GM23338 (cell line): ENCODE measurements around the gene PDX1. TPM values are rescaled to one million over a fixed set of nuclear protein-coding genes. Genes with fewer than 3 reads are reported as not detected.

Experiments
- ATAC-seq: fragments of 200-7000 bp; cut with Tn5 transposase; 3 replicates; pipeline ENCODE4 v1.9.1; 2020
- DNase-seq: peaks from one replicate; pipeline ENCODE4 v3.0.0-alpha.2; 2015; ENCODE audit warnings: low spot score
- H2AFZ ChIP-seq: fragments of 200-600 bp; sonication (generic); 2 replicates; pipeline ENCODE4 v1.8.0; 2016; ENCODE audit warnings: antibody characterized with exemption, mild to moderate bottlenecking, moderate library complexity
- H3F3A ChIP-seq: fragments of 200-600 bp; sonication (generic); replicated peaks from 2 replicates; pipeline ENCODE4 v1.8.0; 2017; ENCODE audit warnings: antibody characterized with exemption, mixed run types, low read depth
- H3K27ac ChIP-seq: fragments of 200-600 bp; sonication (generic); 2 replicates; pipeline ENCODE4 v1.6.1; 2016; ENCODE audit warnings: low read depth
- H3K27me3 ChIP-seq: fragments of 200-600 bp; sonication (generic); 2 replicates; pipeline ENCODE4 v1.8.0; 2016; ENCODE audit warnings: mild to moderate bottlenecking, mixed run types, moderate library complexity; ENCODE audit not compliant: insufficient read depth
- H3K36me3 ChIP-seq: fragments of 200-600 bp; sonication (generic); 2 replicates; pipeline ENCODE4 v1.8.0; 2016; ENCODE audit warnings: mild to moderate bottlenecking; ENCODE audit not compliant: insufficient read depth
- H3K4me1 ChIP-seq: fragments of 200-600 bp; sonication (generic); 2 replicates; pipeline ENCODE4 v1.8.0; 2016; ENCODE audit warnings: mild to moderate bottlenecking, moderate library complexity; ENCODE audit not compliant: insufficient read depth
- H3K4me2 ChIP-seq: fragments of 200-600 bp; sonication (generic); 2 replicates; pipeline ENCODE4 v1.7.1; 2017; ENCODE audit warnings: mixed run types
- H3K4me3 ChIP-seq: fragments of 200-600 bp; sonication (generic); 2 replicates; pipeline ENCODE4 v1.6.1; 2016; ENCODE audit warnings: mixed run types
- H3K79me2 ChIP-seq: fragments of 200-600 bp; sonication (generic); replicated peaks from 2 replicates; pipeline ENCODE4 v1.8.0; 2017; ENCODE audit warnings: mild to moderate bottlenecking; ENCODE audit not compliant: insufficient read depth
- H3K9me2 ChIP-seq: fragments of 200-600 bp; sonication (generic); 2 replicates; pipeline ENCODE4 v1.8.0; 2017; ENCODE audit not compliant: insufficient read depth
- H4K20me1 ChIP-seq: fragments of 200-600 bp; sonication (generic); replicated peaks from 2 replicates; pipeline ENCODE4 v1.8.0; 2017; ENCODE audit warnings: mild to moderate bottlenecking; ENCODE audit not compliant: insufficient read depth
- H3K27ac Mint-ChIP-seq: 2 replicates; pipeline ENCODE4 v1.8.0; 2020; ENCODE audit warnings: inconsistent platforms, mild to moderate bottlenecking, moderate library complexity, mixed read lengths
- H3K27me3 Mint-ChIP-seq: 3 replicates; pipeline ENCODE4 v1.8.0; 2022; ENCODE audit warnings: low read depth, mild to moderate bottlenecking, moderate library complexity, mixed read lengths, inconsistent platforms; ENCODE audit not compliant: insufficient read depth, poor library complexity
- H3K36me3 Mint-ChIP-seq: 3 replicates; pipeline ENCODE4 v1.8.0; 2021; ENCODE audit warnings: low read depth, mild to moderate bottlenecking, inconsistent platforms, moderate library complexity, mixed read lengths
- H3K4me1 Mint-ChIP-seq: 3 replicates; pipeline ENCODE4 v1.8.0; 2020; ENCODE audit warnings: mild to moderate bottlenecking, inconsistent platforms, mixed read lengths
- H3K4me3 Mint-ChIP-seq: 3 replicates; pipeline ENCODE4 v1.8.0; 2021; ENCODE audit warnings: moderate library complexity, mild to moderate bottlenecking, inconsistent platforms, mixed read lengths
- H3K9me3 Mint-ChIP-seq: 3 replicates; pipeline ENCODE4 v1.8.0; 2020; ENCODE audit warnings: moderate library complexity, mild to moderate bottlenecking, inconsistent platforms, mixed read lengths
- ETS1 ChIP-seq: IDR thresholded peaks from 2 replicates; pipeline ENCODE4 v1.6.1; 2016; ENCODE audit warnings: antibody characterized with exemption
- EZH2phosphoT487 ChIP-seq: fragments of 200-600 bp; sonication (generic); IDR thresholded peaks from one replicate; pipeline ENCODE4 v1.8.1; 2018; ENCODE audit warnings: antibody characterized with exemption; ENCODE audit not compliant: unreplicated experiment
- NANOG ChIP-seq: IDR thresholded peaks from 2 replicates; pipeline ENCODE4 v1.6.1; 2016; ENCODE audit warnings: antibody characterized with exemption, borderline replicate concordance
- POLR2AphosphoS5 ChIP-seq: IDR thresholded peaks from 2 replicates; pipeline ENCODE4 v1.6.1; 2016; ENCODE audit warnings: antibody characterized with exemption, low read depth
- STAT1 ChIP-seq: IDR thresholded peaks from one replicate; pipeline ENCODE4 v1.6.1; 2016; ENCODE audit warnings: antibody characterized with exemption; ENCODE audit not compliant: unreplicated experiment
- polyA plus RNA-seq: library from polyadenylated mRNA; unstranded; fragments of >200 nt; fragmentation: Nextera tagmentation; extraction: Ambion mirVana; gene quantifications from 2 replicates; pipeline ENCODE4 v1.2.1, GENCODE V29; 2016
- total RNA-seq: library from RNA; depleted of rRNA; stranded (reverse); fragments of >200 nt; shearing (Covaris generic); gene quantifications from 2 replicates; pipeline ENCODE4 v1.2.3, GENCODE V29; 2014
- TF ChIP-seq, protein P1 (sequence below): fragments of 250-450 bp; sonication (Bioruptor Pico); IDR thresholded peaks from 2 replicates; pipeline ENCODE4 v1.5.0; 2020; ENCODE audit warnings: mild to moderate bottlenecking, moderate library complexity

Gene PDX1
- total and polyA plus RNA-seq, 2 experiments from 2014 or later, result not detected

DNA sequence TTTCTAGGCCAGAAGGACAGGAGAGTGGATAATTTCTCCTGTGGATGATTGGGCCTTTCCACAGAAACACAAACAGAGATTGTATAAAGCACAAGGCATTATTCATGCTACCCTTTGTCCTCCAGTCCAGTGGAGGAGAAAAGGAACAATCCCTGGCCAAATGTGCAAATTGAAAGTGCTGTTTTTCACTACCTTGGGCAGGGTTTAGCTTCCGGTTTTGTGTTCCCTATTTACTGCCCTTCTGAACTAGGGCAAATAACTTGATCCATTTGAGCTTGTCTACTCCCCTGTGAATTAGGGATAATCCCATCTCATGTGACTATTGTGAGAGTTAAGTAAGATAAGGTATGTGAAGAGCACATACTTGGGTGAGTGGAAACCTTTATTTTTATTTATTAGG, 13.3 kb downstream of the PDX1 start (continued):
- no peak for TF ChIP-seq NANOG
- TF ChIP-seq ETS1, result no peak

DNA sequence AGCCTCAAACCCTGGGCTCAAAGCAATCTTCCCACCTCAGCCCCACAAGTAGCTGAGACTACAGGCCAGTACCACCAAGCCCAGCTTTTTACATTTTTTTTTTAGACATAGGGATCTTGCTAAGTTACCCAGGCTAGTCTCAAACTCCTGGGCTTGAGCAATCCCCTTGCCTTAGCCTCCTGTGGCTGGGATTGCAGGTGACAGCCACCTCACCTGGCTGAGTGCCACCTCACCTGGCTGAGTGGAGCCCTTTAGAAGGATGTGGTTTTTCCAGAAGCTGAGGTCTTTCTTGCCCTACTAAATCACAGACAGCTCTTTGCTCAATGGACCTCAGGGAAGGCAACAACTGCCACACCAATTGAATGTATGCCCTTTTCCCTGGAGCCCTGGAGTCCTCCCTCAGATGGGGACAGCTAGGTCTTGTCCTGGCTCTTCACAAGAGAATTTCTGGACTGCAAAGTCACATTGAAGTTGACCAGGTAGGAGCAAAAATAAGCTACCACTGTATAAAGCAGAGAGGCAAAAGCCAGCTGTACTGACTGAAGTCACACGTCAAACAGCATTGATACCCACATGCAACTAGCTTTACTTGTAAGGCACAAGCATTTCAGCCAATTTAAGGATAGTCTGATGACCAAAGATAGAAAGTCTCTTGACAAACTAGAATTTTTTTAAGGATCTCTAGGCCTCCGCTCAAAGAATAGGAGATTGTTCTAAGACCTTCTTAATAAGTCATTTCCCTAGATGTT, 14.0 kb downstream of the PDX1 start:
- no peak overlapping the region for H3K27ac Mint-ChIP-seq
- no peaks in the 10 kb centered on the region for H3K79me2 ChIP-seq
- no peak overlapping the region for H3K4me2 ChIP-seq
- peaks cover 43% of the 10 kb centered on the region for H3K27me3 Mint-ChIP-seq
- peaks cover 8% of the 10 kb centered on the region for H3K4me1 ChIP-seq
- peaks cover 25% of the 10 kb centered on the region for H4K20me1 ChIP-seq
- H3K4me3 ChIP-seq, result no peak overlapping the region
- no peaks in the 10 kb centered on the region for H3K36me3 ChIP-seq
- no peaks in the 10 kb centered on the region for H3K36me3 Mint-ChIP-seq
- H3K9me2 ChIP-seq, result no peaks in the 10 kb centered on the region
- no peak overlapping the region for H3K4me3 Mint-ChIP-seq
- DNase-seq, result no peak
- TF ChIP-seq, protein P1, sequence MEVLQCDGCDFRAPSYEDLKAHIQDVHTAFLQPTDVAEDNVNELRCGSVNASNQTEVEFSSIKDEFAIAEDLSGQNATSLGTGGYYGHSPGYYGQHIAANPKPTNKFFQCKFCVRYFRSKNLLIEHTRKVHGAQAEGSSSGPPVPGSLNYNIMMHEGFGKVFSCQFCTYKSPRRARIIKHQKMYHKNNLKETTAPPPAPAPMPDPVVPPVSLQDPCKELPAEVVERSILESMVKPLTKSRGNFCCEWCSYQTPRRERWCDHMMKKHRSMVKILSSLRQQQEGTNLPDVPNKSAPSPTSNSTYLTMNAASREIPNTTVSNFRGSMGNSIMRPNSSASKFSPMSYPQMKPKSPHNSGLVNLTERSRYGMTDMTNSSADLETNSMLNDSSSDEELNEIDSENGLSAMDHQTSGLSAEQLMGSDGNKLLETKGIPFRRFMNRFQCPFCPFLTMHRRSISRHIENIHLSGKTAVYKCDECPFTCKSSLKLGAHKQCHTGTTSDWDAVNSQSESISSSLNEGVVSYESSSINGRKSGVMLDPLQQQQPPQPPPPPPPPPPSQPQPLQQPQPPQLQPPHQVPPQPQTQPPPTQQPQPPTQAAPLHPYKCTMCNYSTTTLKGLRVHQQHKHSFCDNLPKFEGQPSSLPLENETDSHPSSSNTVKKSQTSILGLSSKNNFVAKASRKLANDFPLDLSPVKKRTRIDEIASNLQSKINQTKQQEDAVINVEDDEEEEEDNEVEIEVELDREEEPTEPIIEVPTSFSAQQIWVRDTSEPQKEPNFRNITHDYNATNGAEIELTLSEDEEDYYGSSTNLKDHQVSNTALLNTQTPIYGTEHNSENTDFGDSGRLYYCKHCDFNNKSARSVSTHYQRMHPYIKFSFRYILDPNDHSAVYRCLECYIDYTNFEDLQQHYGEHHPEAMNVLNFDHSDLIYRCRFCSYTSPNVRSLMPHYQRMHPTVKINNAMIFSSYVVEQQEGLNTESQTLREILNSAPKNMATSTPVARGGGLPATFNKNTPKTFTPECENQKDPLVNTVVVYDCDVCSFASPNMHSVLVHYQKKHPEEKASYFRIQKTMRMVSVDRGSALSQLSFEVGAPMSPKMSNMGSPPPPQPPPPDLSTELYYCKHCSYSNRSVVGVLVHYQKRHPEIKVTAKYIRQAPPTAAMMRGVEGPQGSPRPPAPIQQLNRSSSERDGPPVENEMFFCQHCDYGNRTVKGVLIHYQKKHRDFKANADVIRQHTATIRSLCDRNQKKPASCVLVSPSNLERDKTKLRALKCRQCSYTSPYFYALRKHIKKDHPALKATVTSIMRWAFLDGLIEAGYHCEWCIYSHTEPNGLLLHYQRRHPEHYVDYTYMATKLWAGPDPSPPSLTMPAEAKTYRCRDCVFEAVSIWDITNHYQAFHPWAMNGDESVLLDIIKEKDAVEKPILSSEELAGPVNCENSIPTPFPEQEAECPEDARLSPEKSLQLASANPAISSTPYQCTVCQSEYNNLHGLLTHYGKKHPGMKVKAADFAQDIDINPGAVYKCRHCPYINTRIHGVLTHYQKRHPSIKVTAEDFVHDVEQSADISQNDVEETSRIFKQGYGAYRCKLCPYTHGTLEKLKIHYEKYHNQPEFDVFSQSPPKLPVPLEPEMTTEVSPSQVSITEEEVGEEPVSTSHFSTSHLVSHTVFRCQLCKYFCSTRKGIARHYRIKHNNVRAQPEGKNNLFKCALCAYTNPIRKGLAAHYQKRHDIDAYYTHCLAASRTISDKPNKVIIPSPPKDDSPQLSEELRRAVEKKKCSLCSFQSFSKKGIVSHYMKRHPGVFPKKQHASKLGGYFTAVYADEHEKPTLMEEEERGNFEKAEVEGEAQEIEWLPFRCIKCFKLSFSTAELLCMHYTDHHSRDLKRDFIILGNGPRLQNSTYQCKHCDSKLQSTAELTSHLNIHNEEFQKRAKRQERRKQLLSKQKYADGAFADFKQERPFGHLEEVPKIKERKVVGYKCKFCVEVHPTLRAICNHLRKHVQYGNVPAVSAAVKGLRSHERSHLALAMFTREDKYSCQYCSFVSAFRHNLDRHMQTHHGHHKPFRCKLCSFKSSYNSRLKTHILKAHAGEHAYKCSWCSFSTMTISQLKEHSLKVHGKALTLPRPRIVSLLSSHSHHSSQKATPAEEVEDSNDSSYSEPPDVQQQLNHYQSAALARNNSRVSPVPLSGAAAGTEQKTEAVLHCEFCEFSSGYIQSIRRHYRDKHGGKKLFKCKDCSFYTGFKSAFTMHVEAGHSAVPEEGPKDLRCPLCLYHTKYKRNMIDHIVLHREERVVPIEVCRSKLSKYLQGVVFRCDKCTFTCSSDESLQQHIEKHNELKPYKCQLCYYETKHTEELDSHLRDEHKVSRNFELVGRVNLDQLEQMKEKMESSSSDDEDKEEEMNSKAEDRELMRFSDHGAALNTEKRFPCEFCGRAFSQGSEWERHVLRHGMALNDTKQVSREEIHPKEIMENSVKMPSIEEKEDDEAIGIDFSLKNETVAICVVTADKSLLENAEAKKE, result no peak
- TF ChIP-seq NANOG (no peak), EZH2phosphoT487 (no peak), POLR2AphosphoS5 (no peak), STAT1 (no peak)
- no peaks in the 10 kb centered on the region; the same call in 1 of the 2 replicates for H3F3A ChIP-seq
- peaks cover 58% of the 10 kb centered on the region for H3K27me3 ChIP-seq
- no peak for ATAC-seq
- no peak overlapping the region for H2AFZ ChIP-seq
- peaks cover 7% of the 10 kb centered on the region; the same call in 2 of the 3 replicates for H3K4me1 Mint-ChIP-seq
- no peak overlapping the region for H3K27ac ChIP-seq
- H3K9me3 Mint-ChIP-seq, result no peaks in the 10 kb centered on the region
